Epithelial cell of esophagus (primary cell): Measurements from ENCODE around the gene IRF9.

Experiments used
- DNase-seq: peaks from one replicate; pipeline ENCODE4 v3.0.0; 2010; ENCODE audit warnings: low read depth
- H3K4me3 ChIP-seq: 2 replicates; pipeline ENCODE4 v1.5.1; 2011; ENCODE audit warnings: mild to moderate bottlenecking, low read length, control low read depth
- TF ChIP-seq, protein P1 (sequence below): IDR thresholded peaks from 2 replicates; pipeline ENCODE4 v1.5.1; 2011; ENCODE audit warnings: low read depth, mild to moderate bottlenecking, low read length, control low read depth, inconsistent platforms; ENCODE audit not compliant: insufficient read depth; ENCODE audit errors: missing control alignments

Gene IRF9

DNA sequence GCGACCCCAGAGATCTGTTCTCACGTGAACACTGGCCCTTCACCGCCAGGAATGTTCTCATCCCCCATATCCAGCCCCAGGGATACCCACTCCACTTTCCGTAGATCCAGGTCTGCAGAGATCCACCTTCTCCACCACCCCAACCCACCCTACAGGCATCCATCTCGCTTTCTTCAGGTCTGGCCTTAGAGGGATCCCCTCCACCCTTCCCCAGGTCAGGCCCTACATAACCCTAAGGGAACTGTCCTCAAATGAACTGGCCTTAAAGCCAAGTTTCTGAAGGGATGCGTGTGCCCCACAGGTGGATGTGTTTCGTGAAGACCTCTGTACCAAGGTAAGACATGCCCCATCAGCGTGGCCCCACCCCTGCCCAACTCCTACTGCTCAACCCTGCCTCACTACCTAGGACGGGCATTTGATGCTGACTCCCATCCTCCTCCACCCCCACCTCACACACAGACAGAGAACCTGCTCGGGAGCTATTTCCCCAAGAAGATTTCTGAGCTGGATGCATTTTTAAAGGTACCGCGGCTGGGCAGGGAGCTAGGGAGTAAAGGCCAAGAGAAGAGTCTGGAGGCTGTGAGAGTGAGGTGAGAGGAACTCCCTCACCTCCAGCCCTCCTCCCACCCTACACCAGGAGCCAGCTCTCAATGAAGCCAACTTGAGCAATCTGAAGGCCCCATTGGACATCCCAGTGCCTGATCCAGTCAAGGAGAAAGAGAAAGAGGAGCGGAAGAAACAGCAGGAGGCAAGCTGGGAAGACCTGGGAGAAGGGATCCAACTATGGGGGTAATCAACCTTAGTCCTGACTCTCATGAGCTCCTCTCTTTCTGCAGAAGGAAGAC, 24.2 kb upstream of the IRF9 start:
- DNase-seq: no peak
- TF ChIP-seq, protein P1, sequence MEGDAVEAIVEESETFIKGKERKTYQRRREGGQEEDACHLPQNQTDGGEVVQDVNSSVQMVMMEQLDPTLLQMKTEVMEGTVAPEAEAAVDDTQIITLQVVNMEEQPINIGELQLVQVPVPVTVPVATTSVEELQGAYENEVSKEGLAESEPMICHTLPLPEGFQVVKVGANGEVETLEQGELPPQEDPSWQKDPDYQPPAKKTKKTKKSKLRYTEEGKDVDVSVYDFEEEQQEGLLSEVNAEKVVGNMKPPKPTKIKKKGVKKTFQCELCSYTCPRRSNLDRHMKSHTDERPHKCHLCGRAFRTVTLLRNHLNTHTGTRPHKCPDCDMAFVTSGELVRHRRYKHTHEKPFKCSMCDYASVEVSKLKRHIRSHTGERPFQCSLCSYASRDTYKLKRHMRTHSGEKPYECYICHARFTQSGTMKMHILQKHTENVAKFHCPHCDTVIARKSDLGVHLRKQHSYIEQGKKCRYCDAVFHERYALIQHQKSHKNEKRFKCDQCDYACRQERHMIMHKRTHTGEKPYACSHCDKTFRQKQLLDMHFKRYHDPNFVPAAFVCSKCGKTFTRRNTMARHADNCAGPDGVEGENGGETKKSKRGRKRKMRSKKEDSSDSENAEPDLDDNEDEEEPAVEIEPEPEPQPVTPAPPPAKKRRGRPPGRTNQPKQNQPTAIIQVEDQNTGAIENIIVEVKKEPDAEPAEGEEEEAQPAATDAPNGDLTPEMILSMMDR: no peak
- H3K4me3 ChIP-seq: peak overlapping the region; percentile 69

DNA sequence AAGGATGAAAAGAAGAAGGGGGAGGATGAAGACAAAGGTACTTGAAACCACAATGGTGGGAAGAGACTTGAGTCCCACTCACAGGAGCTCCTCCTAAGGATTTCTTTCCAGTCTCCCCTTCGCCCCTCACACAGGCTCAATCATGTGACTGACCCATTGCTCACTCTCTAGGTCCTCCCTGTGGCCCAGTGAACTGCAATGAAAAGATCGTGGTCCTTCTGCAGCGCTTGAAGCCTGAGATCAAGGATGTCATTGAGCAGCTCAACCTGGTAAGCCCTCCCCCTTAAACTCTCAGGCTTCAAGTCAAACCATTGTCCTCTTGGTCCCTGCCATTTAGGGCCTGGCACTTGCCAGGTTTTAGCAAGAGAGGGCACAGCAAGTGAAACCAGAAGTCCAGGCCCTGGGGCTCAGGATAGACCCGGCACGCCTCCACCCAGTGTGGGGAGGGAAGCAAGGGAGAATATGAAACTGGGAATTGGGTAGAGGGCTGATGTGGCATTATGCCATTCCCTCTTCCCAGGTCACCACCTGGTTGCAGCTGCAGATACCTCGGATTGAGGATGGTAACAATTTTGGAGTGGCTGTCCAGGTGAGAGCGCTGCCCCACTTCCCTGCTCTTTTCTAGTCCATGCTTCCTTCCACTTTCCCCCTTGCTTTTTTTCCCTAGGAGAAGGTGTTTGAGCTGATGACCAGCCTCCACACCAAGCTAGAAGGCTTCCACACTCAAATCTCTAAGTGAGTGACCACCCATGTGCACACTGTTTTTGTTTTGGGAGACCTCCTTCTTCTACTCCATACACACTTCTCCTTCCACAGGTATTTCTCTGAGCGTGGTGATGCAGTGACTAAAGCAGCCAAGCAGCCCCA, 23.3 kb upstream of the IRF9 start:
- DNase-seq: no peak
- TF ChIP-seq, protein P1: no peak
- no peak overlapping the region for H3K4me3 ChIP-seq

DNA sequence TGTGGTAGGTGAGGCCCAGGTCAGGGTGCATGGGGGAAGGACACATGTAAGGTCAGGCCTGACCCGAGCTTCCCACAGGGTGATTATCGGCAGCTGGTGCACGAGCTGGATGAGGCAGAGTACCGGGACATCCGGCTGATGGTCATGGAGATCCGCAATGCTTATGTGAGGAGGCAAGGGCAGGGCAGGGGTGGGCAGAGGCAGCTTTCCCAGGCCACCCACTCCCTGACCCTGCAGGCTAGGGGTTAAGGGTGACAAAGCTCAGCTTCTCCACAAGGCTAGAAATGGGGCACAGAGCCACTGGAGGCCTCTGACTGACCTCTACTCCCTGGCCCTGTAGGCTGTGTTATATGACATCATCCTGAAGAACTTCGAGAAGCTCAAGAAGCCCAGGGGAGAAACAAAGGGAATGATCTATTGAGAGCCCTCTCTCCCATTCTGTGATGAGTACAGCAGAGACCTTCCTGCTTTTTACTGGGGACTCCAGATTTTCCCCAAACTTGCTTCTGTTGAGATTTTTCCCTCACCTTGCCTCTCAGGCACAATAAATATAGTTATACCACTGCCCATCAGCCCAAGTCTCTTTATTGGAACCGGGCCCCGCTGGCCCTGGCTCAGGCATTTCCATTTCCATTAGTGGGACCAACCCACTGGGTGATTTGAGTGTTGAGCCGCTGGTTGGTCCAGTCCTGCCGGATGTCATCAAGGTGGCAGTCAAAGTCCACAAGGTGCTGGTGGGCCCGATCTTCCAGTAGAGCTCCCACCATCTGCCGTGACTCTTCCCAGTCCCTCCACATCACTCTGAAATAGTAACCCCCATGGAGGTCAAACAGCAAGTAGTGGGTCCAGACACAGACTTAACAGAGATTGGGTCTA, 22.4 kb upstream of the IRF9 start:
- TF ChIP-seq, protein P1: no peak
- H3K4me3 ChIP-seq: no peak overlapping the region
- DNase-seq: no peak

DNA sequence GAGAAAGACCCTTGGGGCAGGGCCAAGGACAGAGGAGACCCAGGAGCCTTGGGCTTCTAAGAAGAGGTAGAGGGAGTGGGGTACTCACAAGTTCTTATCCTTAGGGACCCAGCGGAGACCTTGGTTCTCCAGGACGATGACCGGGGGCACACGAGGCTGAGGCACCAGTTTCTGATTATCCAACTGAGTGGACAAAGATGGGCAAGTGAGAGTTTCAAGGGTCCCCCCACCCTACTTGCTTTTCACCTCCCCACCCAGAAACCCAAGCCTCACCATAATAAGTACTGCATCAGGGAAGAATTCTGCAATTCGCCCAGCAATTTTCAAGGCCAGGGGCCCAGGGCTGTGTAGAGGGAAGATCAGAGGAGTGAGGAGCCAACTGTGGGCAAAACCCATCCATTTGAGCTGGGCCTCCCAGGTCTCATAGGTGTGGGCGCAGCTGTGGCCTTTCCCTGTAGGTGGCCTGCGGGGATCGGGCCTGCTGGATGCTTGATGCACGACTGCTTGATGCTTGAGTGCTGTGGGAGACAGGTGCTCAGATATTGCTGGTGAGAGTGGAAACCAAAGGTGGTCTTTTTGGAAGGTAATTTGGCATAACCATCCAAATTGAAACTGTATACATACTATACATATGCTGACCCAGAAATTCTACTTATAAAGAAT, 21.7 kb upstream of the IRF9 start:
- H3K4me3 ChIP-seq: peak overlapping the region; percentile 1
- TF ChIP-seq, protein P1: no peak
- DNase-seq: no peak

DNA sequence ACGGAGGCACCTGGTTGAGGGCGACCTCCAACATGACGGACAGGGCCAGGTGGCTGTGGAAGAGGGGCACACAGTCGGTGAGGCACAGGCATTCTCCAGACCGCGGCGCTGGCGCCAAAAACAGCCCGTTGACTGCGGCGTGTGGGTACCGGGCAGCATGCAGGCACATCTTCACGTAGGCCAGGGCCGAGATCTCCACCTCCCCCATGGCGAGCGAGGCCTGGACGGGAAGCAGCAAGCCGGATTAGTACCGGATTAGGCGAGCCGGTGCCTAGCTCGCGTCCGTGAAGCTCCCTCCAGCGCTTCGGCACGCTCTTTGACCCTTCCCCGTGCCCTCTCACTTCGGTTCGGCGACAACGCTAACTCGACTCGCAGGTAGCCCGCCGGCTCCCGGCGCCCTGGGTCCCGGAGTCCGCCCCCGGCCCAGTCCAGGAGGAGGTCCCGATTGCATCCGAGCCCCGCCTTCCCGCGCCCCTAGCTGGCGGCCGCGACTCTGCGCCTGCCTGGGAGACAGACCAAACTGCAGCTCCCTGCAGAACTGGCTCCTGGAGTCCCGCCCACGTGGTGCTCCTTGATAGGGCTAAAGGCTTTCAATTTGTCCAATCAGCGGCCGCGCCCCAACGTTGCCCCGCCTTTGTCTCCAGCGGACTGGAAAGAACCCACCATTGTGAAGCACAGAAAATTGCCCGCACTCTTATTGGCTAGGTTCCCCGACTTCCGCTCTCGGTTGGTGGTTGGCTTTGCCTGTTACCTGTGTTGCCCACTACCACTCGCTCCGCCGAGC, 19.8 kb upstream of the IRF9 start, which contains the start of gene EMC9:
TSS of gene EMC9 (minus strand) at position 495 of the 784 bp plus-strand sequence. CDS start at position 208, 287 bp downstream.
- TF ChIP-seq, protein P1: peak; percentile 43
- H3K4me3 ChIP-seq: peak within 1 kb of the TSS; percentile 91
- peak; percentile 100 for DNase-seq
